Astrocyte of the spinal cord (primary cell): ENCODE data around the gene CATSPERZ.

ENCODE experiments used
- DNase-seq: peaks from one replicate; pipeline ENCODE4 v3.0.0; 2011; ENCODE audit warnings: low read depth, low spot score
- H3K4me3 ChIP-seq: 2 replicates; pipeline ENCODE4 v1.5.1; 2011; ENCODE audit warnings: low read depth, mild to moderate bottlenecking, low read length, moderate library complexity
- in situ Hi-C: cut with HindIII; loops from 2 replicates; pipeline ENCODE4 v1.10.0; 2017; ENCODE audit warnings: low sequenced_read_pairs
- TF ChIP-seq, protein P1 (sequence below): IDR thresholded peaks from 2 replicates; pipeline ENCODE4 v1.5.1; 2012; ENCODE audit warnings: low read depth, mild to moderate bottlenecking, low read length, inconsistent platforms

CATSPERZ gene

DNA sequence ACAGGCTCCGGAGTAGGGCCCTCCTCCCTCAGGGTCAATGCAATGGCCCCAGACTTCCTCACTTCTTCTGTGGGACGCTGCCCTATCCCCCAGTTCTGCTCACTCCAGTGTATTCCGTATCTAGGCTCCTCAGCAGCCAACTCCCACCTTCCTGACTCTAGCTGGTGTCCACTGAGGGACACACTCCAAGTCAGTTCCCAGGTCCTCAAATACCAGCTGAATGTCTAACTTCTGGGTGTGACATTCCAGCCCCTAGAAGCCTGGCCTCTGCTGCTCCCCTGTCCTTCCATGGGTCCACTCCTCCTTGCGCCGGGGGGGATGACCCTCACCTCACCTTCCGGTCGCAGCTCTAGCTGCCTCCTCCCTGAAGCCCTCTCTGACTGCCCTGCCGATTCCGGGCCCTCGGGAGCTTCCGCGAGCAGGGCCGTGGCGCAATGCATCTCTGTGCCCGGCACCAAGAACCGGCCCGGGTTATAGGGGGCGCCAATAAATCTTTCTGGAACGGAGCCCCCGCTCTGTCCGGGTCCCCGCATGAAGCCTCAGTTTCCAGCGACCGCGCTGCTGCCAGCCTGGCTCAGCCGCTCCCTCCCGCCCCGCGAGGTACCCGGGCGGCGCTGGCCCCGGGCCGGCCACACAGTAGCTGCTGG lies 31.1 kb upstream of the CATSPERZ start:
- peak overlapping the region; percentile 58 for H3K4me3 ChIP-seq
- DNase-seq: no peak
- in situ Hi-C loops: no loop called here
- TF ChIP-seq, protein P1, sequence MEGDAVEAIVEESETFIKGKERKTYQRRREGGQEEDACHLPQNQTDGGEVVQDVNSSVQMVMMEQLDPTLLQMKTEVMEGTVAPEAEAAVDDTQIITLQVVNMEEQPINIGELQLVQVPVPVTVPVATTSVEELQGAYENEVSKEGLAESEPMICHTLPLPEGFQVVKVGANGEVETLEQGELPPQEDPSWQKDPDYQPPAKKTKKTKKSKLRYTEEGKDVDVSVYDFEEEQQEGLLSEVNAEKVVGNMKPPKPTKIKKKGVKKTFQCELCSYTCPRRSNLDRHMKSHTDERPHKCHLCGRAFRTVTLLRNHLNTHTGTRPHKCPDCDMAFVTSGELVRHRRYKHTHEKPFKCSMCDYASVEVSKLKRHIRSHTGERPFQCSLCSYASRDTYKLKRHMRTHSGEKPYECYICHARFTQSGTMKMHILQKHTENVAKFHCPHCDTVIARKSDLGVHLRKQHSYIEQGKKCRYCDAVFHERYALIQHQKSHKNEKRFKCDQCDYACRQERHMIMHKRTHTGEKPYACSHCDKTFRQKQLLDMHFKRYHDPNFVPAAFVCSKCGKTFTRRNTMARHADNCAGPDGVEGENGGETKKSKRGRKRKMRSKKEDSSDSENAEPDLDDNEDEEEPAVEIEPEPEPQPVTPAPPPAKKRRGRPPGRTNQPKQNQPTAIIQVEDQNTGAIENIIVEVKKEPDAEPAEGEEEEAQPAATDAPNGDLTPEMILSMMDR: no peak

DNA sequence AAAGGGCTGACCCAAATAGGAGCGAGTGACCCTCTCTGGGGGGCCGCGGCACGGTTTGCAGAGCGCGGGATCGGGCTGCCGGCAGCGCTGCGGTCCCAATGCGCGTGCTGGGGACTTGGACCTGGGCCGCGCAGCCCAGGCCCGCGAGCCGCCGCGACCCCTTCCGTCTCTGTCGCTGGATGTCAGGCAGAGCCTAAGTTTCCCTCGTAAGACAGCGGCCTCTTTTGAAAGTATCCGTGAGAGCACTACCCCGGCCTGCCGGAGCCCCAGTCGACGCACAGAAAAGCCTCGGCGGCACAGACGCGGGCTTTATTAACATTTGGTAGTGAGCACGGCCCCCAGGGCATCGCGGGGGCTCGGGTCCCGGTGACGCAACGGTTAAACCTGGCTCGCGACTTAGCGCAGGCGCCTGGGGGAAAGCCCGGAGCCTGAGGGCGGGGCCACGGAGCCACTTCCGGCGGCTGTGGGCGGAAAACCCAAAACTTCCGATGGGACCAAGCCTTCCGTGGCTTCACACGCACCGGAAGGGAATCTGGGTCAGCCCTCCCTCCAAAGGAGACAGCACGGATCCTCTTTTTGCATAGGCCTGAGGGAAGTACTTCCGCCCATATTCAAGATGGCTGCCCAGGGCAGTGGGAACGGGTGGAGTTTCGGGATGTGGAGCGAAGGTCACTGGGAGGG lies 30.5 kb upstream of the CATSPERZ start:
- H3K4me3 ChIP-seq: peak overlapping the region; percentile 68
- peak; percentile 100 for DNase-seq
- in situ Hi-C loops: no loop called here
- TF ChIP-seq, protein P1: no peak

DNA sequence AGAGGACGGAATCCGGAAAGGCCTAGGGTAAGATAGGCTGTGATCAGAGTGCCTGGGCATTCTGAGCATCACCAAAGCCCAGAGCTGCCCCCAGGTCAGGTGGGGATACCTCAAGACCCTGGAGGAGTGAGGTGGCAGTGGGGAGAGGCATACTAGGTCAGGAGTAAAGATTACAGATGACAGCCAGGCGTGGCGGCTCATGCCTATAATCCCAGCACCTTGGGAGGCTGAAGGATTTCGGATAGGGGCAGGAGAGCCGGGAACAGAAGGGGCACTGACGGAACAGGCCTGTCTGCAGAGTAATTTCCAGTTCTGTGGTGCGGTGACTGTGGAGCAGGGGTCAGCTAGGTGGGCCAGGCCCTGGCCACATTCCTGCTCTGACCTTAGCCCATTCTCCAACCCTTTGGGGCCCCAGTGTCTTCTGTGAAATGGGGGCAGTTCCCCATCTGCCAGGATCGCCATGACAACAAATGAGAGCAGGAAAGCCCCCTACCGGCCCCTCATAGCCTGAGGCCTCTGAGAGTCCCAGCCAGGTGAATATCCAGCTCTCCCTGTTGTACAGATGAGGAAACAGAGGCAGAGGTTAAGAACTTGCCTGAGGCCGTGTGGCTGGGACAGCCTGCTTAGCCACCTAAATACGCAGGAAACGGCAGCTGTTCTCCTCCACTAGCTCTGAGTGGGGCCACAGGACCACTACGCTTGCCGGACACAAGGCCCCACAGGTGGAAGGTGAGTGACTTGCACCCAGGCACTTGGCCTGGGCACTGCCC lies 24.9 kb upstream of the CATSPERZ start:
- no peak overlapping the region for H3K4me3 ChIP-seq
- TF ChIP-seq, protein P1: no peak
- in situ Hi-C loops: no loop called here
- DNase-seq: no peak

DNA sequence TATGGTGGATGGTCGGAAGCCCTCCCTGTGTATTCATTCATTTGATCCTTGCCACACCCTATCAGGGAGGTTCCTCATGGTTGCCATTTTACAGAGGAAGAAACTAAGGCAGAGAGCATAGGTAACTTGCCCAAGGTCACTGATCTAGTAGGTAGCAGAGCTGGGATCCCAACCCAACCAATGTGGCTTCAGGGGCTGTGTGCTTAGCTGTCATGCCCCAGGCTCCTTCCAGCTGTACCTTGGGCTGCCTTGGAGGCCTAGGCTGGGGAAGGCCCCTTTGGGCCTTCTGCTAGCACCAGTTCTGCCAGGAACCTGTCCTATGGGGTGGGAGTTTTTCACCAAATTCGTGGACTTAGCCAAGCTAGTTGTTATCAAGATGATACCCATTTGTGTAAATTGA lies 24.3 kb upstream of the CATSPERZ start:
- in situ Hi-C loops: no loop called here
- TF ChIP-seq, protein P1: no peak
- DNase-seq: no peak
- no peak overlapping the region for H3K4me3 ChIP-seq

DNA sequence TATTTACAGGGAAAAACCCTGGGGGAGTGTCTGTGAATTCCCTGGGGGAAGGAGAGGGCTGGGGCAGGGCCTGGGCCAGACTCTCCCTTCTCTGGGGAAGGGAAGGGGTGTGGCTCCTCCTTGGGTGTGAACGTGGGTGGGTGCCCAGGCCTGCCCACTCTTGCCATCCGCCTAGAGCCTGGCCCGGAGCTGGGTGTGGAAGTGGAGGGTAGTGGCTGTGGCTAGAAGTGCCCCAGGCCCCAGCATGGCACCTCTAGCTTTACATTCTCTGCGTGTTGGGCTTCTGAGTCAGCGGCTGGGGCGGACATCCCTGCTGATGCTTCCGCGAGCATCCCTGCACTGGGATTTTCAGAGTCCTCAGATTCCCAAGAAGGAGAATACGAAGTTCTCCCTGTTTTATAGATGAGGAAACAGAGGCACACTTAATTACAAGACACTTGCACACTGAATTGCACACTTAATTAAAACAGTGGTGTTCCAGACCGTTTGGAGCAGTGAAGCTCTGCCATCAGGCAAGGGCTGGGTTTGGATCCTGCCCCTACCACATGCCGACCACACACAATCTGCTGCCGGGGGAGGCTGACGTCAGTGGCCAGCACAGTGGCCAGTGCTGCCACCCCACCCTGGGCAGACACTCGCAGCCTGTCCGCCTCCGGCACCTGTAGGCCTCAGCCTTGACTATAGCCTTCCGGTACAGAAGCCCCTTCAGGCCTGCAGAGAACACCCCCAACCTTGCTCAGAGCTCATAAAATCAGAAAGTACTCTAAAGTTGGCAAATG lies 23.3 kb upstream of the CATSPERZ start:
- TF ChIP-seq, protein P1: no peak
- peak; percentile 30 for DNase-seq
- no peak overlapping the region for H3K4me3 ChIP-seq
- in situ Hi-C loops: no loop called here

DNA sequence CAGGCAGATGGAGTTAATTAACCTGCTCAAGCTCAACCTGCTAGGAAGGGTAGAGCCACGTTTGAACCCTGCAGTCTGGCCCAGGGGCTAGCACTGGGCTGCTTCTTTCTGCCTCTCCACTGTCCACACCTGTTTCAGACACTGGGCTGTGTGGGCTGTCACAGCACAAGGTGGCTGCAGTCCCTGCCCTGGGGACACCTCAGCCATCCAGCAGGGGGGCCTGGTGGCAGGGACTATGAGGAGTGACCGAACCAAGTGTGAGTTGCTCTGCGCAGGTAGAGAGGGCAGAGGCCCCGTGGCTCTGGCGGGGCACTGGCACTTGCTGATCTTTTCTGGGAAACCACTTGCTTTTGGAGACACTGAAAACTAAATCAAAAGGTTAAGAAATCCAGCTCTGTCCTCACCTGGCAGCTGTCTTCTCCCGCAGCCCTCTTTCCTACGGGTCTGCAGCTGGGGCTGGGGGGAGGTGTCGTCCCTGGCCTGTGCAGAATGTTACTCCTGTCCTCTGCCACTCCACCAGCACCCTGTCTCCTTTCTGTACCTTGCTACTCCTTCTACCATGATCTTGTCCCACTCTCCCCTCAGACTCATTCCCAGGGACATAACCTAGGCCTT lies 21.5 kb upstream of the CATSPERZ start:
- in situ Hi-C loops: no loop called here
- TF ChIP-seq, protein P1: no peak
- H3K4me3 ChIP-seq: no peak overlapping the region
- no peak for DNase-seq
